Fibroblast of lung (primary cell): ENCODE results near the gene TMEM217. TPM values are rescaled to one million over a fixed set of nuclear protein-coding genes. Genes with fewer than 3 reads are reported as not detected.
A peak's percentile ranks its signal among the peaks of the same experiment; 100 is the strongest.

Experiments used
- DNase-seq, 2 donors: peaks; one replicate each; pipeline versions ENCODE4 v3.0.0 to v3.0.0-alpha.2; 2010; ENCODE audit warnings: low read depth in 2 of 2
- H2AFZ ChIP-seq: 2 replicates; pipeline ENCODE4 v1.5.1; 2012; ENCODE audit warnings: low read length, control low read depth, inconsistent platforms
- H3K27ac ChIP-seq: 2 replicates; pipeline ENCODE4 v1.5.1; 2011; ENCODE audit warnings: low read length, control low read depth; ENCODE audit not compliant: insufficient read depth
- H3K27me3 ChIP-seq: 2 replicates; pipeline ENCODE4 v1.5.1; 2011; ENCODE audit warnings: mild to moderate bottlenecking, low read length; ENCODE audit not compliant: control insufficient read depth, insufficient read depth
- H3K36me3 ChIP-seq: 2 replicates; pipeline ENCODE4 v1.5.1; 2011; ENCODE audit warnings: low read length; ENCODE audit not compliant: control insufficient read depth, insufficient read depth
- H3K4me1 ChIP-seq: 2 replicates; pipeline ENCODE4 v1.5.1; 2011; ENCODE audit warnings: low read length; ENCODE audit not compliant: control insufficient read depth, insufficient read depth; ENCODE audit errors: extremely low read depth
- H3K4me2 ChIP-seq: 2 replicates; pipeline ENCODE4 v1.5.1; 2011; ENCODE audit warnings: low read length, control low read depth; ENCODE audit not compliant: insufficient read depth; ENCODE audit errors: extremely low read depth
- H3K4me3 ChIP-seq, 4 experiments: fragments of 200-600 bp in 1 of 4; sonication (generic) in 1 of 4; replicated peaks in 1 of 4; 2 replicates each; pipeline ENCODE4 v1.5.1; 2011 to 2016; ENCODE audit warnings: low read length in 4 of 4, low read depth in 3 of 4, mild to moderate bottlenecking in 3 of 4, control low read depth in 2 of 4, inconsistent platforms in 1 of 4, mixed read lengths in 1 of 4; ENCODE audit not compliant: insufficient read depth in 1 of 4; ENCODE audit errors: control extremely low read depth in 1 of 4
- H3K79me2 ChIP-seq: 2 replicates; pipeline ENCODE4 v1.5.1; 2012; ENCODE audit warnings: mild to moderate bottlenecking, low read length, inconsistent platforms; ENCODE audit not compliant: control insufficient read depth, insufficient read depth
- H3K9ac ChIP-seq: 2 replicates; pipeline ENCODE4 v1.5.1; 2011; ENCODE audit warnings: mild to moderate bottlenecking, low read length, control low read depth; ENCODE audit not compliant: insufficient read depth
- H3K9me3 ChIP-seq: 2 replicates; pipeline ENCODE4 v1.5.1; 2012; ENCODE audit warnings: low read depth, low read length; ENCODE audit not compliant: control insufficient read depth, insufficient read depth
- H4K20me1 ChIP-seq: 2 replicates; pipeline ENCODE4 v1.5.1; 2011; ENCODE audit warnings: low read length; ENCODE audit not compliant: control insufficient read depth, insufficient read depth; ENCODE audit errors: extremely low read depth
- CTCF ChIP-seq, 2 donors: IDR thresholded peaks in 1 of 2; conservative IDR thresholded peaks in 1 of 2; 1 replicate in 1 of 2; 2 replicates in 1 of 2; pipeline ENCODE4 v1.5.1; 2011 to 2012; ENCODE audit warnings: low read length in 2 of 2, control low read depth in 1 of 2, inconsistent platforms in 1 of 2, low read depth in 1 of 2, mild to moderate bottlenecking in 1 of 2
- EZH2 ChIP-seq: IDR thresholded peaks from 2 replicates; pipeline ENCODE4 v1.5.1; 2012; ENCODE audit warnings: low read length, control low read depth, mild to moderate bottlenecking; ENCODE audit errors: missing control alignments
- polyA plus RNA-seq, 2 donors: library from polyadenylated mRNA; depleted of rRNA in 1 of 2; stranded (reverse) in 1 of 2; unstranded in 1 of 2; fragments of >200 nt; gene quantifications; 2 replicates each; pipeline ENCODE4 v1.2.1, GENCODE V29; 2011 to 2012; ENCODE audit warnings: missing spikeins in 1 of 2
- total RNA-seq: library from RNA; depleted of rRNA; stranded (reverse); fragments of >200 nt; gene quantifications from 2 replicates; pipeline ENCODE4 v1.2.1, GENCODE V29; 2014

Gene TMEM217
- total and polyA plus RNA-seq, 2 donors (not counting 1 experiment from before 2014, with no cell fraction given) = 3.1 to 4.0 TPM

- Histone ChIP-seq H3K27ac (no peak overlapping the region), H4K20me1 (no peaks in the 10 kb centered on the region), H3K36me3 (no peaks in the 10 kb centered on the region), H2AFZ (no peak overlapping the region), H3K9ac (no peak overlapping the region), H3K4me2 (no peak overlapping the region), H3K79me2 (no peaks in the 10 kb centered on the region), H3K4me1 (no peaks in the 10 kb centered on the region), H3K4me3 (no peak overlapping the region), H3K27me3 (peaks cover 2% of the 10 kb centered on the region), H3K9me3 (no peaks in the 10 kb centered on the region)
- DNase-seq = no peak
- TF ChIP-seq CTCF (conservative IDR thresholded peaks at IDR 0.05 in 1 of 2, IDR thresholded peaks at IDR 0.05 in 1 of 2; ENCODE audit: low read depth in 1 of 2, low read length in 2 of 2) (no peak), EZH2 (no peak)
Measured at GRCh38 chr6:37209461-37210205, 48.3 kb downstream of the TMEM217 start.

- Histone ChIP-seq H2AFZ (no peak overlapping the region), H3K27me3 (peaks cover 2% of the 10 kb centered on the region), H3K4me3 (no peak overlapping the region), H3K27ac (no peak overlapping the region), H3K9ac (no peak overlapping the region), H3K79me2 (no peaks in the 10 kb centered on the region), H3K9me3 (no peaks in the 10 kb centered on the region), H3K4me1 (no peaks in the 10 kb centered on the region), H3K36me3 (no peaks in the 10 kb centered on the region), H3K4me2 (no peak overlapping the region), H4K20me1 (no peaks in the 10 kb centered on the region)
- TF ChIP-seq CTCF (conservative IDR thresholded peaks at IDR 0.05 in 1 of 2, IDR thresholded peaks at IDR 0.05 in 1 of 2; ENCODE audit: low read depth in 1 of 2, low read length in 2 of 2) = no peak
- TF ChIP-seq EZH2 = no peak
- DNase-seq = no peak
Measured at GRCh38 chr6:37208793-37209192, 49.2 kb downstream of the TMEM217 start.

GRCh38 chr6:37207903-37208456, 50.0 kb downstream of the TMEM217 start:
- H3K27me3 ChIP-seq = peaks cover 2% of the 10 kb centered on the region
- no peak overlapping the region for H3K4me3 ChIP-seq
- H3K36me3 ChIP-seq = no peaks in the 10 kb centered on the region
- H2AFZ ChIP-seq = no peak overlapping the region
- H3K9ac ChIP-seq = no peak overlapping the region
- TF ChIP-seq EZH2 = no peak
- TF ChIP-seq CTCF (conservative IDR thresholded peaks at IDR 0.05 in 1 of 2, IDR thresholded peaks at IDR 0.05 in 1 of 2; ENCODE audit: low read depth in 1 of 2, low read length in 2 of 2) = peak; percentile 79 to 86
- DNase-seq = peak; percentile 59 to 75
- no peak overlapping the region for H3K27ac ChIP-seq
- H3K4me2 ChIP-seq = no peak overlapping the region
- no peaks in the 10 kb centered on the region for H3K4me1 ChIP-seq
- H3K79me2 ChIP-seq = no peaks in the 10 kb centered on the region
- no peaks in the 10 kb centered on the region for H4K20me1 ChIP-seq
- no peaks in the 10 kb centered on the region for H3K9me3 ChIP-seq
